Type B pancreatic cell (in vitro differentiated cells): Measurements from ENCODE around the gene IST1. TPM values are rescaled to one million over a fixed set of nuclear protein-coding genes. Genes with fewer than 3 reads are reported as not detected.

Experiments
- DNase-seq: peaks from one replicate; pipeline ENCODE4 v3.0.0; 2021; ENCODE audit warnings: mixed read lengths; ENCODE audit not compliant: unreplicated experiment; ENCODE audit errors: extremely low spot score
- H3K27ac Mint-ChIP-seq: 2 replicates; pipeline ENCODE4 v1.8.0; 2021; ENCODE audit warnings: mild to moderate bottlenecking, mixed read lengths
- H3K27me3 Mint-ChIP-seq: 2 replicates; pipeline ENCODE4 v1.8.0; 2021; ENCODE audit warnings: mixed read lengths
- H3K36me3 Mint-ChIP-seq: 2 replicates; pipeline ENCODE4 v1.8.0; 2021; ENCODE audit warnings: mixed read lengths
- H3K4me1 Mint-ChIP-seq: one replicate; pipeline ENCODE4 v1.8.0; 2021; ENCODE audit warnings: mixed read lengths; ENCODE audit not compliant: unreplicated experiment
- H3K4me3 Mint-ChIP-seq: 2 replicates; pipeline ENCODE4 v1.8.0; 2021; ENCODE audit warnings: mild to moderate bottlenecking, mixed read lengths
- H3K9me3 Mint-ChIP-seq: 2 replicates; pipeline ENCODE4 v1.8.0; 2021; ENCODE audit warnings: mixed read lengths
- total RNA-seq: library from RNA; stranded (reverse); gene quantifications from 2 replicates; pipeline ENCODE4 v1.2.1, GENCODE V29; 2021; ENCODE audit warnings: low replicate concordance
- TF ChIP-seq, protein P1 (sequence below): fragments of 200-600 bp; sonication (generic); conservative IDR thresholded peaks from 2 replicates; pipeline ENCODE4 v1.5.0; 2021; ENCODE audit warnings: antibody characterized with exemption, mild to moderate bottlenecking

IST1 gene
- total RNA-seq, 1 donor from 2014 or later: 233 TPM

DNA sequence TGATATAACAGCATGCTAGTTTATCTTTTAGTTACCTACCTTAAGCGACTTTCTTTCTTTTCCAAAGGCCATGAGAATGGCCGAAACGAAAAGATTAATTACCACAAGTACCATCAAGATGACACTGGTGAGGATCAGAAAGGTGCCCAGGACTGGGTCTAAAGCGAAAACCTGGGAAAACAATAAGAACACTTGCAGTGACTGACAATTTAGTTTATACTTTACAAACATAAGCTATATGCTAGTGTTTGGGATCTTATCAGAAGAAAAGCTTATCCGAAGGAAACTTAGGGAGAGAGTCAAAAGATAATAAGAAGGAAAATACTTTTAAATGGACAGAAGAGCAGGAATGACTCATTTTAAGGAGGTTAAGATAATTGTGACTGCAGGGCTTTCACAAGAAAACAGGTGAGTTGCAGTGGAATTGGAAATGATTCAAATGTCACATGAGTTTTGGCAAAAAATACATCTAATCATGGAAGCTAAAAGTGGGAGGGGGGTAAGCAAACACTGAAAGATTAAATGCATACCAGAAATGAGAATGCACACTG is 34.8 kb downstream of the IST1 start:
- H3K4me1 Mint-ChIP-seq: peaks cover 18% of the 10 kb centered on the region
- DNase-seq: no peak
- peak overlapping the region; percentile 10 for H3K27ac Mint-ChIP-seq
- H3K36me3 Mint-ChIP-seq: peaks cover 35% of the 10 kb centered on the region
- no peaks in the 10 kb centered on the region for H3K9me3 Mint-ChIP-seq
- TF ChIP-seq, protein P1, sequence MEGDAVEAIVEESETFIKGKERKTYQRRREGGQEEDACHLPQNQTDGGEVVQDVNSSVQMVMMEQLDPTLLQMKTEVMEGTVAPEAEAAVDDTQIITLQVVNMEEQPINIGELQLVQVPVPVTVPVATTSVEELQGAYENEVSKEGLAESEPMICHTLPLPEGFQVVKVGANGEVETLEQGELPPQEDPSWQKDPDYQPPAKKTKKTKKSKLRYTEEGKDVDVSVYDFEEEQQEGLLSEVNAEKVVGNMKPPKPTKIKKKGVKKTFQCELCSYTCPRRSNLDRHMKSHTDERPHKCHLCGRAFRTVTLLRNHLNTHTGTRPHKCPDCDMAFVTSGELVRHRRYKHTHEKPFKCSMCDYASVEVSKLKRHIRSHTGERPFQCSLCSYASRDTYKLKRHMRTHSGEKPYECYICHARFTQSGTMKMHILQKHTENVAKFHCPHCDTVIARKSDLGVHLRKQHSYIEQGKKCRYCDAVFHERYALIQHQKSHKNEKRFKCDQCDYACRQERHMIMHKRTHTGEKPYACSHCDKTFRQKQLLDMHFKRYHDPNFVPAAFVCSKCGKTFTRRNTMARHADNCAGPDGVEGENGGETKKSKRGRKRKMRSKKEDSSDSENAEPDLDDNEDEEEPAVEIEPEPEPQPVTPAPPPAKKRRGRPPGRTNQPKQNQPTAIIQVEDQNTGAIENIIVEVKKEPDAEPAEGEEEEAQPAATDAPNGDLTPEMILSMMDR: no peak
- no peak overlapping the region for H3K4me3 Mint-ChIP-seq
- H3K27me3 Mint-ChIP-seq: no peaks in the 10 kb centered on the region

DNA sequence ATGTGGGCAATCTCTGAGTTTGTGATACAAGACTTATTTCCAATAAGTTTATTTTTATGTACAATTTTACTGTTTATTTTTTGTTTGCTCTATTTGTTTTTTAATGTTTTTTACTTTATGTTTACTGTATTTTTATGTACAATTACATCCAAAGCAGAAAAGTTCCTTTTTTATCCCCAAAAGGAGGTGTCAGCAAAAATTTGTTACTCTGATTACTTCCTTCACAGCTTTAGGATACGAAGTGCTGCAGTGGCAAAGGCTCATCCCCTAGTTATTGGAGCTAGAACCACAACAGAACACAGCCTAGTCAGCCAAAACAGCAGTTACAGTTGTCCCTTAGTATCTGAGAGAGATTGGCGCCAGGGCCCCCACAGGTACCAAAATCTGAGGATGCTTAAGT is 35.7 kb downstream of the IST1 start:
- Mint-ChIP-seq H3K36me3 (peaks cover 32% of the 10 kb centered on the region), H3K27ac (no peak overlapping the region), H3K4me1 (peaks cover 18% of the 10 kb centered on the region), H3K9me3 (no peaks in the 10 kb centered on the region), H3K27me3 (no peaks in the 10 kb centered on the region), H3K4me3 (no peak overlapping the region)
- DNase-seq: no peak
- TF ChIP-seq, protein P1: no peak

DNA sequence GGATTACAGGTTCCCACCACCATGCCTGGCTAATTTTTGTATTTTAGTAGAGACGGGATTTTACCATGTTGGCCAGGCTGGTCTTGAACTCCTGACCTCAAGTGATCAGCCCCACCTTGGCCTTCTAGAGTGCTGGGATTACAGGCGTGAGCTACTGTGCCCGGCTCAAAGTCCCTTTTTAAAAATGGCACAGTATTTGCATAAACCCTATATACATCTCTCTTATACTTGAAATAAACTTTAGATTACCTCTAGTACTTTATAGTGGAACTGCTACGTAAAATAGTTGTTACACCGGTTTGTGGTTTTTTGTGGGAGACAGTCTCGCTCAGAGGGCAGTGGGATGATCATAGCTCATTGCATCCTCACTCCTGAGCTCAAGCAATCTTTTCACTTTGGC is 36.3 kb downstream of the IST1 start:
- H3K4me1 Mint-ChIP-seq: peaks cover 18% of the 10 kb centered on the region

DNA sequence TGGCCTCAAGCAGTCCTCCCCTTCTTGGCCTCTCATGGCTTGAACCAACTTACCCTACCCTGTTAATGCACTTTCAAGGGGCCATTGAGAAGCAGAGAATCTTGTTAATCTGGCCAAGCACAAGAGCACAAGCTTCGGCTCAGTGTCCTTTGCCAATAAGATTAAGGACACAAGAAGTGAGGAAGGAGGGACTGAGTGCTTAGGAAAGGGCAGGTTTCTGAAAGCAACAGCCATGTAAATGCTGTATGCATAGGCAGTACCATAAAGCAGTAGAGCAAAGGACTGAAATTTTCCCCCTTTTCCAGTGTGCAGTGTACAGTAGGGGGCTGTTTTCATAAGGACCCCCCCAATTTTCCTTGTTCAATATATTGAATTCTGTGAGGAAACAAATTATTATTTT is 37.7 kb downstream of the IST1 start:
- TF ChIP-seq, protein P1: no peak
- H3K27me3 Mint-ChIP-seq: no peaks in the 10 kb centered on the region

More for the DNA sequence above, 36.3 kb downstream of the IST1 start:
- Mint-ChIP-seq H3K4me3 (no peak overlapping the region), H3K27me3 (no peaks in the 10 kb centered on the region), H3K27ac (no peak overlapping the region), H3K36me3 (peaks cover 29% of the 10 kb centered on the region), H3K9me3 (no peaks in the 10 kb centered on the region)
- TF ChIP-seq, protein P1: no peak
- no peak for DNase-seq

DNA sequence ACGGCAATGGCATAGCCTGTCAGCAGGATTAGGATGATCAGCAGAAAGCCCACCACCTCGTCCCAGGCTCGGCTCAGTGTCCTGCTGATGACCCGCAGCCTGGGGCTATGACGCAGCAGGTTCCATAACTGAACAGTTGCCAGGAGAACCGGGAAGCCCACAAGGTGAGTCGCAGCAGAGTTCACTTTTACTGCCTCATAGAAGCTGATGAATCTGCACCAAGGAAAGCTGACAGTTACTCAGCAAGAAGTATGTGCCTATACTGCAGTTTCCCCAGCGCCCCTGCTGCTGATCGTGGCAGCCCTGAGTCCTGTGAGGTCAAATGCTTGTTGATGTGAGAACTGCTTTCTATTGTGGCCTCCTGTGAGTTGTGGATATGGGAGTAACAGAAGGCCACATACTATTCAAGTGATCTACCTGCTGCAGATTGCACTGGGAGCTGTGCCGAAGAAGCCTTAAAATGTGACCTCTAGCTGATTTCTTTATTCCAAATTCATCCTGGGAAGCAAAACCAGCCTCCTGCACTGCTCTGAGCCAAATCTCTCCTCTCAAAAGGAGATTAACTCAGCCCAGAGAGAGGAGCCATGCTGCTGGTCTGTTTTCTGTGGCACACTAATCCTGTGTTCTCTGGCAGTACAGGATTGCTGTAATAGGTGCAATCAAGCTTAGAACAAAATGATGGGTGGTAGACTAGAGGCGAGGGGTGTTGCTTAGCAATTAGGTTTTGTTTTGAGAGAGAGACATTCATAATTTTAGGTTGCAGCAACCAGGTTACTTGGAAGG is 38.8 kb downstream of the IST1 start:
- H3K27ac Mint-ChIP-seq: peak overlapping the region; percentile 68
- no peaks in the 10 kb centered on the region for H3K27me3 Mint-ChIP-seq
- no peak for DNase-seq
- H3K9me3 Mint-ChIP-seq: no peaks in the 10 kb centered on the region
- TF ChIP-seq, protein P1: no peak
- H3K4me1 Mint-ChIP-seq: peaks cover 5% of the 10 kb centered on the region
- no peak overlapping the region for H3K4me3 Mint-ChIP-seq
- H3K36me3 Mint-ChIP-seq: peaks cover 14% of the 10 kb centered on the region

More for the DNA sequence above, 37.7 kb downstream of the IST1 start:
- H3K4me1 Mint-ChIP-seq: peaks cover 13% of the 10 kb centered on the region
- no peak overlapping the region for H3K4me3 Mint-ChIP-seq
- H3K9me3 Mint-ChIP-seq: no peaks in the 10 kb centered on the region
- no peak for DNase-seq
- peaks cover 19% of the 10 kb centered on the region for H3K36me3 Mint-ChIP-seq
- H3K27ac Mint-ChIP-seq: no peak overlapping the region
